ENCODE measurements around the gene RFTN2. TPM values are rescaled to one million over a fixed set of nuclear protein-coding genes. Genes with fewer than 3 reads are reported as not detected.
"Not testable (repeated sequence)": the region's sequence is repeated elsewhere in the genome, so short reads cannot be mapped to it uniquely, and the experiment has no call there.

Gene RFTN2
- total RNA-seq (under 1 TPM in 1 of 2 donors, not detected in 1; 0.05 TPM), total RNA-seq (0.23 to 0.58 reads per million in 2 donors)

DNA sequence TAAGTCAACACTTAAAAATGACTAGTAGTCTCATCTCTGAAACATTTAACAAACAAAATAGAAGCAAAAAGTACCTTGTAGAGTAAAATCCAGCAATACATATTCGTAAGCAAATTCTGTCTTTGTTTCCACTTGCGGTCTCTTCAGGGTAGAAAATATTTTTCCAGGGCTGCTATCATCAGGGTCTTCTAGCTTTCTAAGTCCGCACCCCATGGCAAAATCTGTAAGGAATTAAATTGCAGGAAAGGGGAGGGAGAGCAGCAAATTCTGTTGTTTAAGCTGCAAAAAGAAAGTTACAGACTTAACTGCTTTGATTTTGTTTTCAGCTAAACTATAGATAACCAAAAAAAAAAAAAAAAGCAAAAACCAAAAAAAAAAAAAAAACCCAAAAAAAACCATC lies at the start of gene RFTN2:
RFTN2 (minus strand) TSS at position 342 of the 400 bp plus-strand sequence; CDS start at position 213, 129 bp downstream.
- DNase-seq (no peak), ATAC-seq (no peak)
- Mint-ChIP-seq H3K27ac (no peak within 1 kb of the TSS), H3K27me3 (peaks cover 28% of the 10 kb centered on the region), H3K36me3 (ENCODE audit: low read depth) (no peaks in the 10 kb centered on the region), H3K4me1 (peaks cover 2% of the 10 kb centered on the region), H3K4me3 (no peak within 1 kb of the TSS)
- H3K9me3 ChIP-seq (ENCODE audit: control insufficient read depth, low read length, poor library complexity, severe bottlenecking), result no peaks in the 10 kb centered on the region

DNA sequence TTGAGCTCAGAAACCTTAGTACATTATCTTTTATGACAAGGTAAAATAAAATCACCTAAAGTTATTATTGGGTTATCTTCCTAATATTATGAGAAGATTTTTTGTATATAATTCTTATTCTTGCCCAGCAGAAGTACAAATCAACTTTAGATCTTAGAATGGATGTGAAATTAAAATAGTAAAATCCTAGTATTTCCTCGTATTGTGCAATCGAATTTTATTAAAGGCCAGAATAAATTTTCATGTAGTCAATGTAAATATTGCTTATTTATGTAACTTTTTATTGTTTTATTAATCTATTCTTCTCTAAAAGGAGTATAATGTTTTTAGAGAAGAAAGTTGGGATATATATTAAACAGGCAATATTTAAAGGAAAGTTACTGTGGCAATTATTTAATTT lies 42.5 kb upstream of the RFTN2 start:
- no peaks in the 10 kb centered on the region for H3K27me3 Mint-ChIP-seq
- H3K36me3 Mint-ChIP-seq (ENCODE audit: low read depth), result peaks cover 3% of the 10 kb centered on the region
- no peak overlapping the region for H3K4me3 Mint-ChIP-seq
- no peak for DNase-seq
- H3K4me1 Mint-ChIP-seq, result peaks cover 5% of the 10 kb centered on the region
- ATAC-seq, result no peak
- no peaks in the 10 kb centered on the region for H3K9me3 ChIP-seq (ENCODE audit: control insufficient read depth, low read length, poor library complexity, severe bottlenecking)
- no peak overlapping the region for H3K27ac Mint-ChIP-seq

GRCh38 chr2:197713271-197713670 lies 37.9 kb upstream of the RFTN2 start:
- DNase-seq (no peak), ATAC-seq (no peak)
- no peak overlapping the region for H3K4me3 Mint-ChIP-seq
- H3K4me1 Mint-ChIP-seq, result peaks cover 20% of the 10 kb centered on the region
- peaks cover 5% of the 10 kb centered on the region for H3K36me3 Mint-ChIP-seq (ENCODE audit: low read depth)
- no peaks in the 10 kb centered on the region for H3K9me3 ChIP-seq (ENCODE audit: control insufficient read depth, low read length, poor library complexity, severe bottlenecking)
- H3K27me3 Mint-ChIP-seq, result no peaks in the 10 kb centered on the region
- no peak overlapping the region for H3K27ac Mint-ChIP-seq

DNA sequence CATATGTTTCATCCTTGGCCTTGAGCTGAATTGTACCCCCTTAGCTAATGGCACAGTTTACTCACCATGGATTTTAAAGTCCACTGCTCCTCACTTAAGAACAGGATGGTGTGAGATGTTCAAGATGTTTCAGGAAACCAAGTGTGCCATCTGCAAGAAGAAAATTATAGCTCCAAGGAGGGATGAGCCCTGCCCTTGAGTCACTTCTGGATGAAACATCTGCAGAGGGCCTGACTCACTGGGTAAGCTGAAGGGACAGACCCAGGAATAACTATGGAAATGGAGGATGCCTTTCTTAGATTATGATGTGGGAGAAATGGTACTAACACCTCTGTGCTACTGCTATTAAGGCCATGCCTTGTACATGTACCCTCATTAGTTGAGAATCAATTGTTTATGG lies 36.2 kb upstream of the RFTN2 start:
- no peak for ATAC-seq
- Mint-ChIP-seq H3K27me3 (no peaks in the 10 kb centered on the region), H3K4me3 (no peak overlapping the region), H3K36me3 (ENCODE audit: low read depth) (peaks cover 5% of the 10 kb centered on the region), H3K27ac (no peak overlapping the region), H3K4me1 (peaks cover 31% of the 10 kb centered on the region)
- DNase-seq, result no peak
- no peaks in the 10 kb centered on the region for H3K9me3 ChIP-seq (ENCODE audit: control insufficient read depth, low read length, poor library complexity, severe bottlenecking)

GRCh38 chr2:197710424-197711042 lies 35.1 kb upstream of the RFTN2 start:
- H3K4me3 Mint-ChIP-seq, result no peak overlapping the region
- no peaks in the 10 kb centered on the region for H3K27me3 Mint-ChIP-seq
- H3K27ac Mint-ChIP-seq, result no peak overlapping the region
- H3K4me1 Mint-ChIP-seq, result peaks cover 39% of the 10 kb centered on the region
- no peak for ATAC-seq
- H3K9me3 ChIP-seq (ENCODE audit: control insufficient read depth, low read length, poor library complexity, severe bottlenecking), result no peaks in the 10 kb centered on the region
- H3K36me3 Mint-ChIP-seq (ENCODE audit: low read depth), result peaks cover 5% of the 10 kb centered on the region
- no peak for DNase-seq

- H3K4me1 Mint-ChIP-seq, result peaks cover 42% of the 10 kb centered on the region
- H3K27ac Mint-ChIP-seq, result not testable (repeated sequence)
These were observed 33.8 kb upstream of the RFTN2 start for GRCh38 chr2:197709140-197709539.

DNA sequence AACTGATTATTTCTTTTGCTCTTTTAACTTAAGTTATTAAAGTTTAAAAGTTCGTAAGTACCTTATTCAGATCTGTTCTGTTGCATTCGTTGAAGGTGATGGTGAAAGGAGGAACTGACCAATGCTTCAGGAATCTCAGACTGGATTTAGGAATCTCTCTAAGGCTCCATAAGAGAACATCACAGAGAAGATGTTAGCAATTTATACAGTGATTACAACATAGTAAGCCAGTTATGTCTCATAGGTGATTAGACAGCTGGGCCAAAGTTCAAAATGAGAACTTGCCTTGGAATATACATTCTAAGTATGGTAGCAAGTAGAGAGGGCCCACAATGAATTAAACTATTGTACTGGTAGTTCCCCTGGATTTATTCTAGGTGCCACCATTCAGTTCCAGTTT lies 32.9 kb upstream of the RFTN2 start:
- Mint-ChIP-seq H3K27me3 (no peaks in the 10 kb centered on the region), H3K36me3 (ENCODE audit: low read depth) (peaks cover 5% of the 10 kb centered on the region), H3K27ac (no peak overlapping the region), H3K4me1 (peaks cover 40% of the 10 kb centered on the region), H3K4me3 (peak overlapping the region; percentile 69)
- DNase-seq, result no peak
- no peak for ATAC-seq
- H3K9me3 ChIP-seq (ENCODE audit: control insufficient read depth, low read length, poor library complexity, severe bottlenecking), result no peaks in the 10 kb centered on the region

More at GRCh38 chr2:197709140-197709539, 33.8 kb upstream of the RFTN2 start:
- H3K4me3 Mint-ChIP-seq, result peak overlapping the region; percentile 1
- ATAC-seq; H3K36me3 Mint-ChIP-seq (ENCODE audit: low read depth); H3K27me3 Mint-ChIP-seq; H3K9me3 ChIP-seq (ENCODE audit: control insufficient read depth, low read length, poor library complexity, severe bottlenecking); DNase-seq: not testable (repeated sequence)

DNA sequence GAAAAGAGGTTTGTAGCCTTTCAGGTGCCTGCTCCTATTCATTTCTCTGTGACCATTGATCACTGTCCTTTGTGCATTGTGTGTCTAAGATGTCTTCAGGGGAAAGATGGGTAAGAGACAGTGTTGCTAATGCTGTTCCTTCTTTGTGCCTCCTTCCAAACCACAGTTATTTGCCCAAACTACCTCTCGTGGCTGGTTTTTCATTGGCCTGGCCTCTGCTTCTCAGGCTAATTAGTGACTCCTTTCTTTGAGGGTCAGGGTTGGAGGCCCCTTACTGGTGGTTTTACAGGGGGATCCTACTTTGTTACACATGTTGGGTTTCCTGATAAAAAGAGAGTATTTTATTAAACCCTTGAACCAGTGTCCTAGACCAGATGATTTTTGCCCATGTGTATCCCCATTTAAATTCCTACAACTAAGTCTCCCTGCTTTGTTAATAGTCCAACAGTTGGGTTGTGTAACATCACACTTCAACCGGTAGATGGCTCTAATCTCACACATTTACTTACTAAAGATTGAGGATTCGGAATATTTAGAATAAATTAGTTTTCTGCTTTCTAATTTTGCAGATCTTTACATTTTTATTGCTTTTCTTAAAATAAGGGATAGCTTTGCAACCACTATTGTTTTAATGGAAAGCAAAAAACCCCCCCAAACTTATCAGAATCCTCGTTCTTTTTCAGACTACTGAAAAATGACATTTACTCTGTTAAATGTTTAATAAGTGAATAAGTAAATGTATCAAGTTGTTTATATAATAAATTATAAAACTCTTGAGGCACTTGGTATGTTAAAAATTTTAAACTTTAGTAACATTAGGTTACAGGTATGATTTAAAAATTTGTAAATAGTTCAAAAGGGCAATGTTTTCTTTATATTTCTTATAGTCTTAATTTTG lies 32.2 kb upstream of the RFTN2 start:
- no peak for DNase-seq
- H3K27ac Mint-ChIP-seq, result no peak overlapping the region
- peaks cover 40% of the 10 kb centered on the region for H3K4me1 Mint-ChIP-seq
- no peak for ATAC-seq
- H3K36me3 Mint-ChIP-seq (ENCODE audit: low read depth), result peaks cover 3% of the 10 kb centered on the region
- H3K4me3 Mint-ChIP-seq, result peak overlapping the region; percentile 96
- H3K9me3 ChIP-seq (ENCODE audit: control insufficient read depth, low read length, poor library complexity, severe bottlenecking), result no peaks in the 10 kb centered on the region
- H3K27me3 Mint-ChIP-seq, result no peaks in the 10 kb centered on the region

GRCh38 chr2:197706839-197707207 lies 31.4 kb upstream of the RFTN2 start:
- peaks cover 5% of the 10 kb centered on the region for H3K36me3 Mint-ChIP-seq (ENCODE audit: low read depth)
- peak overlapping the region; percentile 96 for H3K4me3 Mint-ChIP-seq
- H3K4me1 Mint-ChIP-seq, result peaks cover 40% of the 10 kb centered on the region
- H3K27ac Mint-ChIP-seq, result peak overlapping the region; percentile 97
- H3K9me3 ChIP-seq (ENCODE audit: control insufficient read depth, low read length, poor library complexity, severe bottlenecking), result no peaks in the 10 kb centered on the region
- DNase-seq, result no peak
- H3K27me3 Mint-ChIP-seq, result no peaks in the 10 kb centered on the region
- no peak for ATAC-seq

DNA sequence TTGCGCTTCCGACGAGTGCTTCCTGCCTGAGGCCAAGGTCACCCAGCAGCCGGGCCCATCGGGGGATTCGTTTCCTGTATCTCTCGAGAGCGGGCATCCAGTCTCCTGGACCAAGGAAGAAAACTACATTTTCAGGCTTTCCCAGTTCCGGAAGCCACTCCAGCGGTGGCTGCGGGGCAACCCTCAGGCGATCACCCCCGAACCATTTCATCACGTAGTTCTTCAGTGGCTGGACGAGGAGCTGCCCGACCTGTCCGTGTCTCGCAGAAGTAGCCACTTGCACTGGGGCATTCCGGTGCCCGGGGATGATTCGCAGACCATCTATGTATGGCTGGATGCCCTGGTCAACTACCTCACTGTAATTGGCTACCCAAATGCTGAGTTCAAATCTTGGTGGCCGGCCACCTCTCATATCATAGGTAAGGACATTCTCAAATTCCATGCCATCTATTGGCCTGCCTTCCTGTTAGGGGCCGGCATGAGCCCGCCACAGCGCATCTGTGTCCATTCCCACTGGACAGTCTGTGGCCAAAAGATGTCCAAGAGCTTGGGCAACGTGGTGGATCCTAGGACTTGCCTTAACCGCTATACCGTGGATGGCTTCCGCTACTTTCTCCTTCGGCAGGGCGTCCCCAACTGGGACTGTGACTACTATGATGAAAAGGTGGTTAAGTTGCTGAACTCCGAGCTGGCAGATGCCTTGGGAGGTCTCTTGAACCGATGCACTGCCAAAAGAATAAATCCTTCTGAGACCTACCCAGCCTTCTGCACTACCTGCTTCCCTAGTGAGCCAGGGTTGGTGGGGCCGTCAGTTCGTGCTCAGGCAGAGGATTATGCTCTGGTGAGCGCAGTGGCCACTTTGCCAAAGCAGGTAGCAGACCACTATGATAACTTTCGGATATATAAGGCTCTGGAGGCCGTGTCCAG lies 30.8 kb upstream of the RFTN2 start:
- DNase-seq, result no peak
- Mint-ChIP-seq H3K27me3 (peaks cover 3% of the 10 kb centered on the region), H3K36me3 (ENCODE audit: low read depth) (peaks cover 5% of the 10 kb centered on the region), H3K27ac (peak overlapping the region; percentile 97), H3K4me3 (peak overlapping the region; percentile 96), H3K4me1 (peaks cover 40% of the 10 kb centered on the region)
- ATAC-seq, result no peak
- H3K9me3 ChIP-seq (ENCODE audit: control insufficient read depth, low read length, poor library complexity, severe bottlenecking), result no peaks in the 10 kb centered on the region

GRCh38 chr2:197705121-197705911 lies 29.9 kb upstream of the RFTN2 start, which contains the start of gene MARS2:
Gene MARS2 (plus strand): TSS chr2:197705369. CDS start chr2:197705406, 37 bp downstream.
- H3K36me3 Mint-ChIP-seq (ENCODE audit: low read depth), result peaks cover 8% of the 10 kb centered on the region
- peaks cover 42% of the 10 kb centered on the region for H3K4me1 Mint-ChIP-seq
- DNase-seq (peak; percentile 88 to 95 (median 93)), ATAC-seq (peak; percentile 86)
- peak within 1 kb of the TSS; percentile 97 for H3K27ac Mint-ChIP-seq
- no peaks in the 10 kb centered on the region for H3K9me3 ChIP-seq (ENCODE audit: control insufficient read depth, low read length, poor library complexity, severe bottlenecking)
- H3K4me3 Mint-ChIP-seq, result peak within 1 kb of the TSS; percentile 96
- H3K27me3 Mint-ChIP-seq, result peaks cover 5% of the 10 kb centered on the region

DNA sequence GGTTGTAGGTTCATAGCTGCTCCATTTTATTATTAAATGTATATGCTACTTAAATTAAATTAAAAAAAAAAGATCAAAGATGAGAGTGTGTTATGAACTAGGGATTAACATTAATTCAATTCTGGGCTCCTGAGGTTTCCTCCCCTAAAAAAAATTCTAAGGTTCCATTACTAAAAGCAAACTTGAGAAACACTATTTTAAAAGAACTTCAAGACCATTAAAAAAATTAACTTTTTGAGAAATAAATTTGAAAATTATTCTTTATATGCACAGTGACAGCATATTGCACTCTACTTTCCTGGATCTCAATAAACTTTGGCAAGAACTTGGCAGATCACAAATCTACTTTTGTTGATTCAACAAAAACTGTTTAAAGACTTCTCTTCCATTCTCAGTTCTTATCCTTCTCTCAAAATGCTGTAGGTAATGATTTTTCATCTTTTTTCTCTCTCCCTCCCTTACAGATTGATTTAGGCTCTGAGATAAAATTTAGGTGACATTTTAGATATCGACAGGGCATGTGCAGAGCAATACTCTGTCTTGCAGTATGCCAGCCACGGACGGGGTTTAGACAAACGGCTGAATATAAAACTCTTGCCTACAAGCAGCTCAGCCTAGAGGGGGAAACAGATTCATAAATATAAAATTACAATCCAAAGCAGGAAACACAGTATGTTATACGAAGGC lies 29.2 kb upstream of the RFTN2 start:
- Mint-ChIP-seq H3K4me1 (peaks cover 36% of the 10 kb centered on the region), H3K27ac (peak overlapping the region; percentile 97), H3K36me3 (ENCODE audit: low read depth) (peaks cover 8% of the 10 kb centered on the region), H3K27me3 (peaks cover 5% of the 10 kb centered on the region), H3K4me3 (peak overlapping the region; percentile 96)
- peak; percentile 62 for ATAC-seq
- DNase-seq, result no peak
- no peaks in the 10 kb centered on the region for H3K9me3 ChIP-seq (ENCODE audit: control insufficient read depth, low read length, poor library complexity, severe bottlenecking)

Measured in T-helper 17 cell (primary cell).